Esophagus (tissue), 2 donors: Measurements from ENCODE around the gene ANK2. TPM values are rescaled to one million over a fixed set of nuclear protein-coding genes. Genes with fewer than 3 reads are reported as not detected.

Experiments used
- H3K27ac ChIP-seq, 2 donors: one replicate each; pipeline ENCODE4 v1.5.1; 2013; ENCODE audit warnings: low read depth in 2 of 2, mild to moderate bottlenecking in 2 of 2, inconsistent platforms in 1 of 2, low read length in 1 of 2, moderate library complexity in 1 of 2
- H3K27me3 ChIP-seq, 2 donors: one replicate each; pipeline ENCODE4 v1.6.1; 2013; ENCODE audit warnings: low read length in 2 of 2, control low read depth in 1 of 2, mild to moderate bottlenecking in 1 of 2; ENCODE audit not compliant: insufficient read depth in 2 of 2, control insufficient read depth in 1 of 2
- H3K36me3 ChIP-seq, 2 donors: one replicate each; pipeline ENCODE4 v1.6.1; 2013; ENCODE audit warnings: low read length in 1 of 2; ENCODE audit not compliant: control insufficient read depth in 2 of 2, insufficient read depth in 2 of 2
- H3K4me1 ChIP-seq, 2 donors: one replicate each; pipeline ENCODE4 v1.6.1; 2013; ENCODE audit warnings: low read length in 1 of 2; ENCODE audit not compliant: control insufficient read depth in 2 of 2, insufficient read depth in 2 of 2
- H3K4me3 ChIP-seq, 2 donors: one replicate each; pipeline ENCODE4 v1.5.1; 2013; ENCODE audit warnings: low read length in 2 of 2, mild to moderate bottlenecking in 2 of 2, low read depth in 1 of 2, moderate library complexity in 1 of 2
- H3K9me3 ChIP-seq, 2 donors: one replicate each; pipeline ENCODE4 v1.6.1; 2013; ENCODE audit warnings: mild to moderate bottlenecking in 2 of 2, low read depth in 1 of 2, low read length in 1 of 2, moderate library complexity in 1 of 2; ENCODE audit not compliant: control insufficient read depth in 2 of 2, insufficient read depth in 1 of 2
- WGBS, 2 donors: extraction: QIAGEN DNeasy Blood & Tissue Kit; methylation state at CpG; one replicate each; pipeline ENCODE4 v1.1.7; 2013; 5-methylcytosine and 5-hydroxymethylcytosine counted together
- polyA plus RNA-seq, 2 donors: library from polyadenylated mRNA; stranded (reverse); fragments of 200-250 nt; gene quantifications; one replicate each; pipeline ENCODE4 v1.2.3, GENCODE V29; 2013
- donor health status: healthy with polysubstance abuse.
- donor health status: Bipolar disorder and iron deficiency.

Gene ANK2
- polyA plus RNA-seq, 2 donors, result 0.51 to 1.4 TPM

DNA sequence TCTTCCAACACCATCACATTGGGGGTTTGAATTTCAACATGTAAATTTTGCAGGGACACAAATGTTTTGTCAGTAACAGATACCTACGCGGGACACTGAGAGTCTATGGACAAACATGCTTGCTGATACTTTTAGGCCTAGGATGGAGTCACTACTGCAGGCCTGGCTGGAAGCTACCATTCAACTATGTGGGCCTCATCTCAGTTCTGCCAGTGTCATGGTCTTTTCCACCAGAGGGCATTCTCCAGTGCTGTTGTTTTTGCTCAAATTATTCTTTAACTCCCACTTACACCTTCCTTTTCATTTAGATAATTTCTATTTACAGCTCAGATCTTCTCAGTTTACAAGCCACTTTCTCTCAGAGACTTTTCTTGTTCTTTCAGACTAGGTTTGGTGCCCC is 7.0 kb upstream of the ANK2 start:
- H3K27ac ChIP-seq, result no peak overlapping the region
- WGBS, 2 donors, result 32 to 39% methylated on average over 2 of the region's 2 CpGs
- H3K9me3 ChIP-seq, result no peaks in the 10 kb centered on the region
- H3K36me3 ChIP-seq, result no peaks in the 10 kb centered on the region
- no peak overlapping the region for H3K4me3 ChIP-seq
- no peaks in the 10 kb centered on the region for H3K27me3 ChIP-seq
- H3K4me1 ChIP-seq, result no peaks in the 10 kb centered on the region

DNA sequence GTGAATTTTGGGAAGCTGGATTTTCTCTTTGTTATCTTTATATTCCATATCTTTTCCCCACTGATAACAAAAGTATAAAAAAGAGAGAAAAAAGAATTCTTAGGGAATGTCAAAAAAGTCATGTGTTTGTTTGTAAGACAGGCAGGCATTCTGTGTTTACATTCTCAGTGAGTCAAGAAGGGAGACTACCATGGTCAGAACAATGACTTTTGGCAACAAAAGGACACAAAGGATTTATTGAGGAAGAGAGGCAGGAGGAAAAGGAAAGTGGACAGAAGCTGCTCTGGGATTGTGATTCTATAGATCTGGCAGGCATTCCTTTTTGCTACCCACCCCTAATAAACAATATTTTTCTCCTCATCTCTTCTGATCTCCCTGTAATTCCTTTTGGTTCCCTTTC is 5.9 kb upstream of the ANK2 start:
- Histone ChIP-seq H3K27ac (no peak overlapping the region), H3K27me3 (no peaks in the 10 kb centered on the region)

DNA sequence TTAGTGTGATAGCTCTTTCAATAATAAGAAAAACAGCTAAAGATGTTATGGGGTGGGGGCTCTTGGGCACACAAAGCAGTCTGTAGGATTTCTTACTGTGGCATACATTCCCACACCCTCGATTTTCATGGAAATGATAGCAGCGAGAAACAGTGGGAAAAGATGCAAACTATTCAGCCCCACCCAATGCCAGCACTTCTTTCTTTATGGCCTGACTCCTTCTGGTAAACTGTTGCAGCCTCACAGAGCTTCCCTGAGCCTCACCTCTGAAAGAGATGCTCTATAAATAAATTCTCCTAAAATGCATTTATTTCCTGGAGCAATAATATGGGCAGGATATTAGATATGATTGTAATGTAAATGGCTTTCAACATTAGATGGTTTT is 910 bp downstream of the ANK2 start:
- Histone ChIP-seq H3K9me3 (no peaks in the 10 kb centered on the region), H3K4me3 (peak overlapping the region in 1 of 2 donors; percentile 2)
- 10 to 24% methylated on average over 2 of the region's 2 CpGs for WGBS, 2 donors

More for the DNA sequence above, 5.9 kb upstream of the ANK2 start:
- Histone ChIP-seq H3K4me3 (no peak overlapping the region), H3K36me3 (no peaks in the 10 kb centered on the region), H3K9me3 (no peaks in the 10 kb centered on the region), H3K4me1 (no peaks in the 10 kb centered on the region)

DNA sequence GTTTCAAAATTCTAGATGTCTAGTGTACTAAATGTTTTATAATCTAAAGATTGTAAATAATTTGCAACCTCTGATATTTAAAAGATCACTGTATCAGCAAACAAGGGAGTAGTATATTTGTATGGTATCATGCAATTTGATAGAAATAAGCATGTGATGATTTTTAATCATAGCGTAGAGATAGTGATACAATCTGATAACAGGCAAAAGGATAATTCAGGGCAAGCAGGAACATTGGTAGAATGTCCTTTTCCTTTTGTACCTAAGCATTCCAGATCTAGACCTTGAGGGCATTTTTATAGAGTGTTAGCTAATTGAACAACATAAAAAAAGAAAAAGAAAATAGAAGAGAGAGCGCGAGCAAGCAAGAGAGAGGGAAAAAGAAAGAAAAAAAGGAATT is 1.4 kb downstream of the ANK2 start:
- no peak overlapping the region for H3K4me3 ChIP-seq
- no peaks in the 10 kb centered on the region for H3K36me3 ChIP-seq
- no peaks in the 10 kb centered on the region for H3K4me1 ChIP-seq
- WGBS, 2 donors, result 89 to 93% methylated on average over 3 of the region's 3 CpGs
- no peaks in the 10 kb centered on the region for H3K9me3 ChIP-seq
- H3K27ac ChIP-seq, result no peak overlapping the region
- no peaks in the 10 kb centered on the region for H3K27me3 ChIP-seq

More for the DNA sequence above, 910 bp downstream of the ANK2 start:
- no peaks in the 10 kb centered on the region for H3K36me3 ChIP-seq
- H3K27me3 ChIP-seq, result no peaks in the 10 kb centered on the region
- H3K4me1 ChIP-seq, result no peaks in the 10 kb centered on the region
- H3K27ac ChIP-seq, result no peak overlapping the region

DNA sequence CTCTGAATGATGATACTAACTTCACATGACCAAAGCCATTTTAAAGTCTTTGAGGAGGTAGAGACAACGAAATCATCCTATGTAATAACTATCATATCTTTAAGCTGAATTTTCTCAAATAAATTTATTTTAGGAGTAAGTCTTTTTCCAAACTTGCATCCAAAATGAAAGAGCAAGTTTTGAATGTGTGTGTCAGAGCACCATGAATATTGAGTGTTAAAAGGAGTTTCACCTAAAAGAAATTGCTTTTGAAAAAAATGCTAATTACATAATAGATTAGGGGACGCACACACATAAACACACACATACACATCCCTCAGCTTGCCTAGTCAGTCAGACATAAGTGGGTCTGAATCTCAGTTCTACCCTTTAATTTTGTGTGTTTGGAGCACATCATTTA is 1.9 kb downstream of the ANK2 start:
- no peaks in the 10 kb centered on the region for H3K27me3 ChIP-seq
- H3K4me3 ChIP-seq, result no peak overlapping the region
- no peaks in the 10 kb centered on the region for H3K36me3 ChIP-seq
- no peaks in the 10 kb centered on the region for H3K4me1 ChIP-seq
- H3K9me3 ChIP-seq, result no peaks in the 10 kb centered on the region
- WGBS, 2 donors, result 75 to 83% methylated on average over 2 of the region's 2 CpGs
- H3K27ac ChIP-seq, result no peak overlapping the region

DNA sequence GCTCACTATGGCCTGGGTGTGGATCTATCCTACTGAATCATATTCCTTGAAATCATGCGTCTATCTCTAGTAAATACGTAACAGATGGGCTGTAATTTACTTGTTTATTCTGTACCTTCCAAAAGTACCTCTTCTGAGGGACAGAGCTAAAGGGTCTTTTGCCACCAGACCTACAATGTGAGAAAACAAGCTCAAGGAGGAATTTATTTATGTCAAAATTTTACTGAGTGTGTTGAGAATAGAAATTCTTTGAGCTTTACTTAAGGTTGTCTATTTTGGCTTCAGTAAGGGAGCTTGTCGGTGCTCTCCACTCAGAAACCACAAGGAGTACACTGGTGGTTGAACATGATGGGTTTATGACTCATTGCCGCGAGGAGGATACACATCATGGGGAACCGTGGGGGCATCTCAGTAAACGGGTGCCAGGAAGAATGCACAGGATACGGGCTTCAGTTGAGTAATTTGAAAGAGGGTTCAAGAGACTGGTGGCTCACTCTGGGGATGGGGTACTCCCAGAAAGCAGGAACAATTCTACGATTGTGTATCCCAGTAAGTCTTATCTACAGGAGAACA is 3.0 kb downstream of the ANK2 start:
- Histone ChIP-seq H3K36me3 (no peaks in the 10 kb centered on the region), H3K27me3 (no peaks in the 10 kb centered on the region), H3K27ac (no peak overlapping the region), H3K9me3 (no peaks in the 10 kb centered on the region), H3K4me3 (no peak overlapping the region), H3K4me1 (no peaks in the 10 kb centered on the region)
- 73 to 74% methylated on average over 9 of the region's 9 CpGs for WGBS, 2 donors

DNA sequence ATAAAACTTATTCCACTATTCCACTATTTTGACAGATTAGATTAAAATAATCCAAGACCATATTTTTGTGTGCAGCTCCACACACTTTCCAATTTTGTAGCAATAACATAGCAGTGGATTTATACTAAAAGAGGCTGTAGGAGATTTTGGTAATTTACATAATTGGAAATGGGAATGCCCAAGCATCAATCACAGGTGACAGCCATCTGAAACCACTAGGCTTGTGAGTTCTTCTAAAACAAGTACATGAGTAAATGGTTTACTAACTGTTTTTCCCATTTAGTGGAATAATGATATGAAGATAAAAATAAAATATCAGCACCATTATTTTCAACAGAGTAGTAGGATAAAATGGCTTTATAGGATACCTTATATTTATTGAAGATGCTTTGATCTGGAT is 4.4 kb downstream of the ANK2 start:
- Histone ChIP-seq H3K9me3 (no peaks in the 10 kb centered on the region), H3K36me3 (no peaks in the 10 kb centered on the region), H3K27ac (no peak overlapping the region), H3K4me3 (no peak overlapping the region), H3K4me1 (no peaks in the 10 kb centered on the region), H3K27me3 (no peaks in the 10 kb centered on the region)

DNA sequence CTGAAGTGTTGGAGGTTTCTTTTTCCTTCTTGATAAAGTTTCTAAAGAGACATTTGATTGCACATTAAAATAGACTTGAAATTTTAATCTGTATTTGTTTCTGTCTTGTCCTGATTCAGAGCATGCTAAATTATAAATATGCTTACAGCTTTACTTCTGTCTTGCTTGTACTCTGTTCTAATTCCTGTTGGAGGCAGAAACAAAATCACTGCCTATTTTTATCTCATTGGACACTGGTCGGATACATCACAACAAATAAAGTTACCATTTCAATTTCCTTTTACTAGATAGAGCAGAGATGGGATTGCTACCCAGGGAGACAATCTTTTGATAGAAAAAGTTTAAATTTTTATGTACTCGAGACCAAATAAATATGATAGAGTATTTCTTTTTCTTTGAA is 6.9 kb downstream of the ANK2 start:
- Histone ChIP-seq H3K36me3 (no peaks in the 10 kb centered on the region), H3K27me3 (no peaks in the 10 kb centered on the region), H3K4me1 (no peaks in the 10 kb centered on the region), H3K27ac (no peak overlapping the region), H3K9me3 (no peaks in the 10 kb centered on the region), H3K4me3 (no peak overlapping the region)
- WGBS, 2 donors, result 75 to 79% methylated on average over 2 of the region's 2 CpGs

DNA sequence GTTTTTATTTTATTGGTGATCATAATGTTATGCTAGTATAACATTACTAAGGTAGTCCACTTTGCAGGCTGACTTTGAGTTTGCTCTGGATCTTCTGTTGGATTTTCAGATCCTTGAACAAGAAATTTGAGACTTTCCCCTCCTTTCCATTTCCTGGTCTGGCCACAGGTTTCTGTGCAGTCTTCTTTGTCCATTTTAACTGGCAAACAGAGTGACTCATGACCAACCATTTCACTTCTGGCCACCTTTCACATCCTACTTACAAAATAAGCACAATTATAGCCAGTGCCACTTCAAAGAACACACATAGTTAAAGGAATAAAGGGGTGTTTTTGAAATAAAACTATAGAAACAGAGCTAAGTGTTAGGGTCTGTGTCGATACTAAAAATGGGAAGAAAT is 8.4 kb downstream of the ANK2 start:
- H3K4me1 ChIP-seq, result no peaks in the 10 kb centered on the region

DNA sequence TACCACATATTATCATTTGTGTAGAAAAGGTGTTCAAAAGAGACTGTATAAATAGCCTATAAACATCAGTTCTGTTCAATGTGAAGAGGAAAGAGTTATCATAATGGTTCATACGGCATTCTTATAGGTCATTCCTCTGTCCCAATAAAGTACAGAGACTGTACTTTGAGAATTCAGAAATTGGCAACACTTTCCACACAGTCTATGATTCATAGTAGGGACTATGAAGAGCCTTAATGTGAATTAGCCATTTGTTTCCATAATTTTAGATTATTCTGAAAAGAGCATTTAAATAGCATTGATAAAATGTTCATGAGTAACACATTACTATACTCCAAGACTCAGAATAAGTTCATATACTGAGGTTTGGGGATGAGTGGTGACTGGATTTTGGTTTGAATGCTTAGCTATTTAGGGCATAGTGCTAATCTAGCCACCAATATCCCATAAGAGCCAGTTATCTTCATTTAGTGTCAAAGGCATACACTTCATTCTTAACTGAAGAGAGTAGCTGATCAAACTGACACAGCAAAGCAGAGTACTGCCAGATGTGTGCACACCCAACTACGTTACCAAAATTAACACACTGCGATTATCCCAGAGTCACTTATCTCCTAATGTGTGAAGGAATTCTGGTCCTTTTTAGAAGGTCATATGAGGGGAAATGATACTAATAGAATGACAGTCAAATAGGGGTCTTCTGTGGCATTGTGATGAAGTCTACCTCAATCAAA is 10.2 kb downstream of the ANK2 start:
- H3K9me3 ChIP-seq, result no peaks in the 10 kb centered on the region
- H3K27ac ChIP-seq, result no peak overlapping the region
- H3K36me3 ChIP-seq, result no peaks in the 10 kb centered on the region
- no peaks in the 10 kb centered on the region for H3K4me1 ChIP-seq
- no peak overlapping the region for H3K4me3 ChIP-seq
- 87 to 90% methylated on average over 3 of the region's 3 CpGs for WGBS, 2 donors
- no peaks in the 10 kb centered on the region for H3K27me3 ChIP-seq

More for the DNA sequence above, 8.4 kb downstream of the ANK2 start:
- Histone ChIP-seq H3K27me3 (no peaks in the 10 kb centered on the region), H3K9me3 (no peaks in the 10 kb centered on the region), H3K4me3 (no peak overlapping the region), H3K36me3 (no peaks in the 10 kb centered on the region), H3K27ac (no peak overlapping the region)
- 70 to 71% methylated on average over 1 of the region's 1 CpG for WGBS, 2 donors
